ENCODE data around the gene KCNQ1.

Gene KCNQ1

GRCh38 chr11:2426826-2427521 lies 17.8 kb upstream of the KCNQ1 start:
- Histone ChIP-seq H3K36me3 (ENCODE audit: control insufficient read depth, insufficient read depth, low read length) (no peaks in the 10 kb centered on the region), H3K27ac (ENCODE audit: low read depth, low read length, severe bottlenecking) (no peak overlapping the region), H3K4me3 (ENCODE audit: extremely low read depth, insufficient read depth, low read length, poor library complexity, severe bottlenecking) (no peak overlapping the region), H3K4me1 (ENCODE audit: control insufficient read depth, insufficient read depth, low read length, poor library complexity, severe bottlenecking) (no peaks in the 10 kb centered on the region), H3K9me3 (ENCODE audit: control insufficient read depth, low read length) (no peaks in the 10 kb centered on the region)
- WGBS, 2 experiments (ENCODE audit: insufficient coverage in 2 of 2): 85 to 94% methylated on average over 7 to 9 of the region's 14 CpGs

GRCh38 chr11:2427721-2428321 lies 17.0 kb upstream of the KCNQ1 start:
- no peaks in the 10 kb centered on the region for H3K4me1 ChIP-seq (ENCODE audit: control insufficient read depth, insufficient read depth, low read length, poor library complexity, severe bottlenecking)
- WGBS, 2 experiments (ENCODE audit: insufficient coverage in 2 of 2): 74 to 80% methylated on average over 11 of the region's 12 CpGs
- H3K27ac ChIP-seq (ENCODE audit: low read depth, low read length, severe bottlenecking): no peak overlapping the region
- no peak overlapping the region for H3K4me3 ChIP-seq (ENCODE audit: extremely low read depth, insufficient read depth, low read length, poor library complexity, severe bottlenecking)
- H3K9me3 ChIP-seq (ENCODE audit: control insufficient read depth, low read length): no peaks in the 10 kb centered on the region
- no peaks in the 10 kb centered on the region for H3K36me3 ChIP-seq (ENCODE audit: control insufficient read depth, insufficient read depth, low read length)

- H3K4me1 ChIP-seq (ENCODE audit: control insufficient read depth, insufficient read depth, low read length, poor library complexity, severe bottlenecking): no peaks in the 10 kb centered on the region
- H3K36me3 ChIP-seq (ENCODE audit: control insufficient read depth, insufficient read depth, low read length): no peaks in the 10 kb centered on the region
- H3K9me3 ChIP-seq (ENCODE audit: control insufficient read depth, low read length): no peaks in the 10 kb centered on the region
- no peak overlapping the region for H3K27ac ChIP-seq (ENCODE audit: low read depth, low read length, severe bottlenecking)
- 51 to 67% methylated on average over 7 to 8 of the region's 8 CpGs for WGBS, 2 experiments (ENCODE audit: insufficient coverage in 2 of 2)
- no peak overlapping the region for H3K4me3 ChIP-seq (ENCODE audit: extremely low read depth, insufficient read depth, low read length, poor library complexity, severe bottlenecking)
Observed at GRCh38 chr11:2428322-2428795, 16.4 kb upstream of the KCNQ1 start.

- Histone ChIP-seq H3K27ac (ENCODE audit: low read depth, low read length, severe bottlenecking) (no peak overlapping the region), H3K4me3 (ENCODE audit: extremely low read depth, insufficient read depth, low read length, poor library complexity, severe bottlenecking) (no peak overlapping the region), H3K4me1 (ENCODE audit: control insufficient read depth, insufficient read depth, low read length, poor library complexity, severe bottlenecking) (no peaks in the 10 kb centered on the region), H3K36me3 (ENCODE audit: control insufficient read depth, insufficient read depth, low read length) (no peaks in the 10 kb centered on the region), H3K9me3 (ENCODE audit: control insufficient read depth, low read length) (no peaks in the 10 kb centered on the region)
- WGBS, 2 experiments (ENCODE audit: insufficient coverage in 2 of 2): 100% methylated on average over 1 of the region's 1 CpG
Observed at GRCh38 chr11:2431395-2431794, 13.4 kb upstream of the KCNQ1 start.

GRCh38 chr11:2432171-2432621 lies 12.6 kb upstream of the KCNQ1 start:
- Histone ChIP-seq H3K9me3 (ENCODE audit: control insufficient read depth, low read length) (no peaks in the 10 kb centered on the region), H3K4me3 (ENCODE audit: extremely low read depth, insufficient read depth, low read length, poor library complexity, severe bottlenecking) (no peak overlapping the region), H3K27ac (ENCODE audit: low read depth, low read length, severe bottlenecking) (no peak overlapping the region), H3K36me3 (ENCODE audit: control insufficient read depth, insufficient read depth, low read length) (no peaks in the 10 kb centered on the region), H3K4me1 (ENCODE audit: control insufficient read depth, insufficient read depth, low read length, poor library complexity, severe bottlenecking) (no peaks in the 10 kb centered on the region)
- 79 to 84% methylated on average over 13 to 14 of the region's 15 CpGs for WGBS, 2 experiments (ENCODE audit: insufficient coverage in 2 of 2)

GRCh38 chr11:2432628-2433071 lies 12.2 kb upstream of the KCNQ1 start:
- Histone ChIP-seq H3K27ac (ENCODE audit: low read depth, low read length, severe bottlenecking) (no peak overlapping the region), H3K36me3 (ENCODE audit: control insufficient read depth, insufficient read depth, low read length) (no peaks in the 10 kb centered on the region)
- 90 to 94% methylated on average over 11 to 12 of the region's 13 CpGs for WGBS, 2 experiments (ENCODE audit: insufficient coverage in 2 of 2)

GRCh38 chr11:2433106-2433925 lies 11.5 kb upstream of the KCNQ1 start:
- Histone ChIP-seq H3K4me3 (ENCODE audit: extremely low read depth, insufficient read depth, low read length, poor library complexity, severe bottlenecking) (no peak overlapping the region), H3K36me3 (ENCODE audit: control insufficient read depth, insufficient read depth, low read length) (no peaks in the 10 kb centered on the region), H3K9me3 (ENCODE audit: control insufficient read depth, low read length) (no peaks in the 10 kb centered on the region), H3K4me1 (ENCODE audit: control insufficient read depth, insufficient read depth, low read length, poor library complexity, severe bottlenecking) (no peaks in the 10 kb centered on the region), H3K27ac (ENCODE audit: low read depth, low read length, severe bottlenecking) (no peak overlapping the region)
- whole genome bisulfite sequencing, 2 experiments (ENCODE audit: insufficient coverage in 2 of 2): 88 to 93% methylated on average over 17 to 22 of the region's 22 CpGs

More at GRCh38 chr11:2432628-2433071, 12.2 kb upstream of the KCNQ1 start:
- Histone ChIP-seq H3K4me3 (ENCODE audit: extremely low read depth, insufficient read depth, low read length, poor library complexity, severe bottlenecking) (no peak overlapping the region), H3K4me1 (ENCODE audit: control insufficient read depth, insufficient read depth, low read length, poor library complexity, severe bottlenecking) (no peaks in the 10 kb centered on the region), H3K9me3 (ENCODE audit: control insufficient read depth, low read length) (no peaks in the 10 kb centered on the region)

GRCh38 chr11:2434008-2434407 lies 10.8 kb upstream of the KCNQ1 start:
- H3K27ac ChIP-seq (ENCODE audit: low read depth, low read length, severe bottlenecking): no peak overlapping the region
- H3K9me3 ChIP-seq (ENCODE audit: control insufficient read depth, low read length): no peaks in the 10 kb centered on the region
- 70 to 90% methylated on average over 3 to 7 of the region's 8 CpGs for WGBS, 2 experiments (ENCODE audit: insufficient coverage in 2 of 2)
- no peak overlapping the region for H3K4me3 ChIP-seq (ENCODE audit: extremely low read depth, insufficient read depth, low read length, poor library complexity, severe bottlenecking)
- H3K4me1 ChIP-seq (ENCODE audit: control insufficient read depth, insufficient read depth, low read length, poor library complexity, severe bottlenecking): no peaks in the 10 kb centered on the region
- no peaks in the 10 kb centered on the region for H3K36me3 ChIP-seq (ENCODE audit: control insufficient read depth, insufficient read depth, low read length)

GRCh38 chr11:2434506-2435255 lies 10.1 kb upstream of the KCNQ1 start:
- no peak overlapping the region for H3K4me3 ChIP-seq (ENCODE audit: extremely low read depth, insufficient read depth, low read length, poor library complexity, severe bottlenecking)
- no peaks in the 10 kb centered on the region for H3K4me1 ChIP-seq (ENCODE audit: control insufficient read depth, insufficient read depth, low read length, poor library complexity, severe bottlenecking)
- no peak overlapping the region for H3K27ac ChIP-seq (ENCODE audit: low read depth, low read length, severe bottlenecking)
- H3K36me3 ChIP-seq (ENCODE audit: control insufficient read depth, insufficient read depth, low read length): no peaks in the 10 kb centered on the region
- 86 to 96% methylated on average over 9 of the region's 11 CpGs for WGBS, 2 experiments (ENCODE audit: insufficient coverage in 2 of 2)
- no peaks in the 10 kb centered on the region for H3K9me3 ChIP-seq (ENCODE audit: control insufficient read depth, low read length)

- Histone ChIP-seq H3K36me3 (ENCODE audit: control insufficient read depth, insufficient read depth, low read length) (no peaks in the 10 kb centered on the region), H3K27ac (ENCODE audit: low read depth, low read length, severe bottlenecking) (no peak overlapping the region), H3K4me3 (ENCODE audit: extremely low read depth, insufficient read depth, low read length, poor library complexity, severe bottlenecking) (no peak overlapping the region), H3K9me3 (ENCODE audit: control insufficient read depth, low read length) (no peaks in the 10 kb centered on the region), H3K4me1 (ENCODE audit: control insufficient read depth, insufficient read depth, low read length, poor library complexity, severe bottlenecking) (no peaks in the 10 kb centered on the region)
- 87 to 91% methylated on average over 12 of the region's 12 CpGs for WGBS, 2 experiments (ENCODE audit: insufficient coverage in 2 of 2)
Observed at GRCh38 chr11:2435288-2436012, 9.4 kb upstream of the KCNQ1 start.

Measured in mesodermal cell (in vitro differentiated cells).